HepG2 (cell line): ENCODE data around the gene RAB40AL. TPM values are rescaled to one million over a fixed set of nuclear protein-coding genes. Genes with fewer than 3 reads are reported as not detected.
"Not testable (repeated sequence)": the region's sequence is repeated elsewhere in the genome, so short reads cannot be mapped to it uniquely, and the experiment has no call there.

Source experiments
- ATAC-seq: fragments of 200-7000 bp; cut with Tn5 transposase; 3 replicates; pipeline ENCODE4 v1.9.1; 2020; ENCODE audit warnings: mild to moderate bottlenecking, moderate library complexity
- Bru-seq: library from RNA; stranded (reverse); fragments of 400-500 nt; gene quantifications from one replicate; lab custom pipeline; 2021; lab: Mats Ljungman, UMichigan
- BruChase-seq, 2 experiments: library from RNA; stranded (reverse); fragments of 400-500 nt; gene quantifications; one replicate each; lab custom pipeline; 2021; lab: Mats Ljungman, UMichigan
- BruUV-seq: library from RNA; stranded (reverse); fragments of 400-500 nt; replicated peaks from 2 replicates; lab custom pipeline; 2021; lab: Mats Ljungman, UMichigan
- CTCF ChIA-PET: fragments of 300-600 bp; formaldehyde crosslinking; extraction: SDS; loops from one replicate; lab custom pipeline; 2021; ENCODE audit warnings: low total read pairs, inconsistent platforms, low intra/inter-chr PET ratio; lab: Yijun Ruan, JAX
- POLR2A ChIA-PET: fragments of 350-600 bp; sonication (Branson Sonifier 250); formaldehyde crosslinking; loops from one replicate; lab custom pipeline; 2020; ENCODE audit warnings: antibody characterized with exemption, inconsistent platforms; lab: Yijun Ruan, JAX
- DNase-seq: peaks from one replicate; pipeline ENCODE4 v3.0.0-alpha.2; 2015; ENCODE audit warnings: low spot score
- FAIRE-seq: peaks from 3 replicates; lab custom pipeline; 2011; peaks lifted over from hg19 to GRCh38; lab: Jason Lieb, UNC
- H2AFZ ChIP-seq: one replicate; pipeline ENCODE4 v1.6.1; 2011; ENCODE audit warnings: low read length, inconsistent platforms
- H3K27ac ChIP-seq: fragments of 300-600 bp; 3 replicates; pipeline ENCODE4 v1.8.0; 2011; ENCODE audit warnings: mixed run types, mild to moderate bottlenecking, mixed read lengths, low read length, inconsistent platforms; ENCODE audit not compliant: insufficient read depth; ENCODE audit errors: extremely low read length
- H3K27me3 ChIP-seq, 2 experiments: fragments of 200-600 bp in 1 of 2; 2 replicates in 1 of 2; 3 replicates in 1 of 2; pipeline versions ENCODE4 v1.6.0 to v1.8.0; 2011; ENCODE audit warnings: low read length in 2 of 2, mild to moderate bottlenecking in 2 of 2, moderate library complexity in 2 of 2, inconsistent platforms in 1 of 2; ENCODE audit not compliant: insufficient read depth in 2 of 2, control insufficient read depth in 1 of 2
- H3K36me3 ChIP-seq, 2 experiments: fragments of 200-600 bp in 1 of 2; replicated peaks in 1 of 2; 2 replicates in 1 of 2; 3 replicates in 1 of 2; pipeline versions ENCODE4 v1.5.1 to v1.8.0; 2011; ENCODE audit warnings: low read length in 2 of 2, inconsistent platforms in 1 of 2; ENCODE audit not compliant: insufficient read depth in 2 of 2, control insufficient read depth in 1 of 2
- H3K4me1 ChIP-seq: 2 replicates; pipeline ENCODE4 v1.5.1; 2012; ENCODE audit warnings: low read length, inconsistent platforms; ENCODE audit not compliant: insufficient read depth
- H3K4me2 ChIP-seq: 2 replicates; pipeline ENCODE4 v1.6.0; 2011; ENCODE audit warnings: low read depth, low read length, inconsistent platforms
- H3K4me3 ChIP-seq, 3 experiments: fragments of 200-600 bp in 1 of 3; sonication (generic), shearing (Covaris generic) in 1 of 3; replicated peaks in 1 of 3; 2 replicates each; pipeline ENCODE4 v1.5.1; 2011 to 2016; ENCODE audit warnings: low read length in 3 of 3, inconsistent platforms in 2 of 3, low read depth in 2 of 3, mild to moderate bottlenecking in 2 of 3, control low read depth in 1 of 3, mixed read lengths in 1 of 3; ENCODE audit not compliant: insufficient read depth in 1 of 3
- H3K79me2 ChIP-seq: one replicate; pipeline ENCODE4 v1.6.1; 2011; ENCODE audit warnings: low read length, inconsistent platforms; ENCODE audit not compliant: insufficient read depth
- H3K9ac ChIP-seq: 2 replicates; pipeline ENCODE4 v1.6.0; 2011; ENCODE audit warnings: mild to moderate bottlenecking, low read depth, low read length, inconsistent platforms; ENCODE audit not compliant: insufficient read depth
- H3K9me3 ChIP-seq: 2 replicates; pipeline ENCODE4 v1.5.1; 2012; ENCODE audit warnings: mild to moderate bottlenecking, low read length
- H4K20me1 ChIP-seq: 2 replicates; pipeline ENCODE4 v1.6.0; 2011; ENCODE audit warnings: inconsistent platforms, mild to moderate bottlenecking, low read length, moderate library complexity; ENCODE audit not compliant: insufficient read depth
- HNRNPK ChIP-seq: fragments of 200-400 bp; formaldehyde crosslinking; IDR thresholded peaks from 2 replicates; pipeline ENCODE4 v1.6.1; 2018; ENCODE audit warnings: low read length, low read depth, moderate library complexity, mild to moderate bottlenecking; ENCODE audit not compliant: poor library complexity, severe bottlenecking
- ZNF709 ChIP-seq: sonication (generic); formaldehyde crosslinking; IDR thresholded peaks from 2 replicates; pipeline ENCODE4 v1.5.0; 2020; ENCODE audit warnings: mild to moderate bottlenecking, missing genetic modification reagents
- WGBS: methylation state at CpG from one replicate; pipeline ENCODE4 v1.1.6; 2017; ENCODE audit warnings: low lambda C conversion rate; 5-methylcytosine and 5-hydroxymethylcytosine counted together
- in situ Hi-C: cut with HindIII; loops from 2 replicates; pipeline ENCODE4 v1.10.0; 2017; ENCODE audit warnings: low pct_unique_long_range_greater_than_20kb; ENCODE audit not compliant: extremely low pct_ligation_motif_present
- intact Hi-C: fragments of 100-400 bp; cut with micrococcal nuclease; formaldehyde crosslinking; loops from one replicate; pipeline ENCODE4 v1.10.0; 2022; ENCODE audit not compliant: unreplicated experiment
- long read RNA-seq, 2 experiments: library from RNA in 1 of 2; library from polyadenylated mRNA in 1 of 2; stranded (forward) in 1 of 2; unstranded in 1 of 2; transcript quantifications; one replicate each; pipeline ENCODE4 v2.0.0, GENCODE V29; 2019 to 2022
- polyA minus RNA-seq, 3 experiments: library from RNA; depleted of rRNA, polyadenylated mRNA; stranded (reverse); fragments of >200 nt; gene quantifications; 2 replicates each; pipeline ENCODE4 v1.2.3, GENCODE V29; 2011; ENCODE audit warnings: low replicate concordance in 1 of 3
- polyA plus RNA-seq, 8 experiments: library from polyadenylated mRNA; depleted of rRNA in 3 of 8; stranded (reverse) in 7 of 8; unstranded in 1 of 8; fragments of >200 nt; fragmentation: Illumina TruSeq in 4 of 8; extraction: Trizol in 4 of 8; gene quantifications; 2 replicates each; pipeline versions ENCODE4 v1.2.1 to v1.2.3, GENCODE V29; 2011 to 2016; ENCODE audit warnings: low read depth in 4 of 8, missing spikeins in 1 of 8, mixed read lengths in 1 of 8; ENCODE audit not compliant: insufficient read depth in 1 of 8
- total RNA-seq, 5 experiments: library from RNA; depleted of rRNA; stranded (reverse); fragments of >200 nt; fragmentation: Illumina TruSeq; extraction: Trizol; gene quantifications; 2 replicates each; pipeline ENCODE4 v1.2.3, GENCODE V29; 2016; ENCODE audit warnings: low read depth in 1 of 5

RAB40AL gene, protein sequence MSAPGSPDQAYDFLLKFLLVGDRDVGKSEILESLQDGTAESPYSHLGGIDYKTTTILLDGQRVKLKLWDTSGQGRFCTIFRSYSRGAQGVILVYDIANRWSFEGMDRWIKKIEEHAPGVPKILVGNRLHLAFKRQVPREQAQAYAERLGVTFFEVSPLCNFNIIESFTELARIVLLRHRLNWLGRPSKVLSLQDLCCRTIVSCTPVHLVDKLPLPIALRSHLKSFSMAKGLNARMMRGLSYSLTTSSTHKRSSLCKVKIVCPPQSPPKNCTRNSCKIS
- 0.40 TPM in 1 of 2 replicates, not detected in the other for total RNA-seq (2016; rRNA removed; fragmentation: Illumina TruSeq; extraction: Trizol)
- not detected in 2 replicates for total RNA-seq (2016; cell fraction: cytosol; rRNA removed; fragmentation: Illumina TruSeq; extraction: Trizol; ENCODE audit: low read depth)
- 0.15 TPM in 1 of 2 replicates, not detected in the other for total RNA-seq (2016; cell fraction: insoluble cytoplasmic fraction; rRNA removed; fragmentation: Illumina TruSeq; extraction: Trizol)
- not detected in 2 replicates for total RNA-seq (2016; cell fraction: membrane; rRNA removed; fragmentation: Illumina TruSeq; extraction: Trizol)
- 1.8 and 2.6 TPM in 2 replicates for total RNA-seq (2016; cell fraction: nucleus; rRNA removed; fragmentation: Illumina TruSeq; extraction: Trizol)
- 0.08 and 0.44 TPM in 2 replicates for polyA plus RNA-seq (2011; rRNA removed)
- polyA plus RNA-seq (2011; cell fraction: cytosol; rRNA removed), result 0.07 TPM in 1 of 2 replicates, not detected in the other
- 2.7 and 2.8 TPM in 2 replicates for polyA plus RNA-seq (2011; cell fraction: nucleus; rRNA removed)
- polyA plus RNA-seq (2012), result not detected in 2 replicates
- not detected in 2 replicates for polyA plus RNA-seq (2016; cell fraction: cytosol; fragmentation: Illumina TruSeq; extraction: Trizol; ENCODE audit: low read depth)
- not detected in 2 replicates for polyA plus RNA-seq (2016; cell fraction: insoluble cytoplasmic fraction; fragmentation: Illumina TruSeq; extraction: Trizol; ENCODE audit: low read depth)
- polyA plus RNA-seq (2016; cell fraction: membrane; fragmentation: Illumina TruSeq; extraction: Trizol; ENCODE audit: low read depth), result not detected in 2 replicates
- polyA plus RNA-seq (2016; cell fraction: nucleus; fragmentation: Illumina TruSeq; extraction: Trizol; ENCODE audit: insufficient read depth, low read depth), result 1.1 TPM in 1 of 2 replicates, not detected in the other
- 7.4 and 13.8 TPM in 2 replicates for polyA minus RNA-seq (2011; rRNA and poly(A)+ RNA removed; ENCODE audit: low replicate concordance)
- not detected in 2 replicates for polyA minus RNA-seq (2011; cell fraction: cytosol; rRNA and poly(A)+ RNA removed)
- 11.1 and 12.2 TPM in 2 replicates for polyA minus RNA-seq (2011; cell fraction: nucleus; rRNA and poly(A)+ RNA removed)
- Bru-seq, nascent RNA, result percentile 50 among the genes with signal in this experiment
- percentile 69 among the genes with signal in this experiment for BruChase-seq, experiment 1, labeled RNA remaining after a 6-hour chase
- BruChase-seq, experiment 2, labeled RNA remaining after a 2-hour chase, result percentile 75 among the genes with signal in this experiment
- long read RNA-seq, experiment 1, result 0 reads
- long read RNA-seq, experiment 2, result 0 reads

DNA sequence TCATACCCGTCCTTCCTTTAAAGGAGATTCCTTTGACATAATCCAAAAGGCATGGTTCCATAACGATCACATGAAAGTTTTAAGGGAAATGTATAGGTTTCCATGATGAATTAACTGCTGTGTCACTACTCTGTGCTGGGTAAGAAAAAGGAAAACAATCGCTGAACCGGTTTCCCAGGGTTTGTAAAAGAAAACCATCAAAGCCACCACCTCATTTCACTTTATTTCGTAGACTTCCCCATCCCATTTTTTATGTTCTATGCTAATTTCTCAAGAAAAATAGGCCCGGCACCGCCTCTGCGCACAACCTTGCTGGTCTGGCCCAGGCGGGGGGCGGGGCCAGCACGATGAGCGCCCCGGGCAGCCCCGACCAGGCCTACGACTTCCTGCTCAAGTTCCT lies at the start of gene RAB40AL:
RAB40AL (plus strand) TSS at position 301 of the 400 bp plus-strand sequence; CDS start at position 348, 47 bp downstream.
- BruUV-seq, H3K9me3 ChIP-seq, H3K27me3 ChIP-seq, CTCF ChIA-PET, ATAC-seq, POLR2A ChIA-PET, H4K20me1 ChIP-seq, intact Hi-C loops, FAIRE-seq, H3K4me2 ChIP-seq, DNase-seq, H3K27ac ChIP-seq, H3K36me3 ChIP-seq, H2AFZ ChIP-seq, H3K79me2 ChIP-seq, in situ Hi-C loops, H3K4me3 ChIP-seq, H3K4me1 ChIP-seq, H3K9ac ChIP-seq: not testable (repeated sequence)
- 96% methylated on average over 15 of the region's 15 CpGs for WGBS

DNA sequence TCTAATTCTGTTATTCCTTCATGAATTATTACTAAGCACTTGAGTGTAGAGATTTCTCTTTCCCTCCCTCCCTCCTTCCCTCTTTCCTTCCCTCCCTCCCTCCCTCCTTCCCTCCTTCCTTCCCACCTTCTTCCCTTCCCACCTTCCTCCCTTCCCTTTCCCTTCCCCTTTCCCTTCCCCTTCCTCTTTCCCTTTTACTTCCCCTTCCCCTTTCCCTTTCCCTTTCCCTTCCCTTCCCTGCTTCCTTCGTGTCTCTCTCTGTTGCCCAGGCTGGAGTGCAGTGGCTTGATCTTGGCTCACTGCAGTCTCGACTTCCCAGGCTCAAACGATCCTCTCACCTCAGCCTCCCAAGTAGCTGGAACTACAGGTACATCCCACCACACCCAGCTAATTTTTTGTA lies 49.4 kb upstream of the RAB40AL start:
- ChIA-PET POLR2A (no interaction called here), CTCF (no interaction called here)
- H3K79me2 ChIP-seq, result no peaks in the 10 kb centered on the region
- no peaks in the 10 kb centered on the region for H3K4me1 ChIP-seq
- H3K4me2 ChIP-seq, result no peak overlapping the region
- ATAC-seq (no peak), FAIRE-seq (no peak), DNase-seq (no peak)
- no peaks in the 10 kb centered on the region for H3K36me3 ChIP-seq
- intact Hi-C loops, result no loop called here
- in situ Hi-C loops, result no loop called here
- no peak overlapping the region for H3K9ac ChIP-seq
- no peaks in the 10 kb centered on the region for H4K20me1 ChIP-seq
- no peak overlapping the region for H3K27ac ChIP-seq
- H3K27me3 ChIP-seq, result no peaks in the 10 kb centered on the region
- no TSS peak for BruUV-seq
- H3K4me3 ChIP-seq, result no peak overlapping the region
- TF ChIP-seq HNRNPK (peak; percentile 15), ZNF709 (no peak)
- 90% methylated on average over 3 of the region's 3 CpGs for WGBS
- no peaks in the 10 kb centered on the region for H3K9me3 ChIP-seq
- no peak overlapping the region for H2AFZ ChIP-seq
